D721Med (cell line): ENCODE data around the gene GALNT2.

Source experiments
- DNase-seq: peaks from one replicate; pipeline ENCODE4 v3.0.0; 2011; ENCODE audit warnings: low spot score; ENCODE audit not compliant: insufficient read length
- FAIRE-seq: peaks from 2 replicates; lab custom pipeline; 2011; peaks lifted over from hg19 to GRCh38; lab: Jason Lieb, UNC
- CTCF ChIP-seq: IDR thresholded peaks from 2 replicates; pipeline ENCODE4 v1.5.1; 2012; ENCODE audit warnings: mild to moderate bottlenecking, control low read depth; ENCODE audit not compliant: insufficient read depth; ENCODE audit errors: missing control alignments

The GALNT2 gene

GRCh38 chr1:230167419-230167852 is 100.4 kb downstream of the GALNT2 start:
- peak; percentile 90 for DNase-seq
- FAIRE-seq, result peak; percentile 92
- TF ChIP-seq CTCF, result peak; percentile 75

- no peak for TF ChIP-seq CTCF
- FAIRE-seq (no peak), DNase-seq (no peak)
Measured at GRCh38 chr1:230169454-230170152, 102.6 kb downstream of the GALNT2 start.

GRCh38 chr1:230170153-230170547 is 103.1 kb downstream of the GALNT2 start:
- TF ChIP-seq CTCF, result no peak
- no peak for DNase-seq
- FAIRE-seq, result no peak

- DNase-seq, result no peak
- FAIRE-seq, result no peak
- TF ChIP-seq CTCF, result no peak
Measured at GRCh38 chr1:230170622-230171021, 103.6 kb downstream of the GALNT2 start.

- TF ChIP-seq CTCF, result no peak
- FAIRE-seq (no peak), DNase-seq (no peak)
Measured at GRCh38 chr1:230171356-230172015, 104.4 kb downstream of the GALNT2 start.

- FAIRE-seq (no peak), DNase-seq (no peak)
Measured at GRCh38 chr1:230172016-230172537, 105.0 kb downstream of the GALNT2 start.

More at GRCh38 chr1:230172016-230172537, 105.0 kb downstream of the GALNT2 start:
- no peak for TF ChIP-seq CTCF
